ENCODE data around the gene PEAK1. TPM values are rescaled to one million over a fixed set of nuclear protein-coding genes. Genes with fewer than 3 reads are reported as not detected.

PEAK1 gene, protein sequence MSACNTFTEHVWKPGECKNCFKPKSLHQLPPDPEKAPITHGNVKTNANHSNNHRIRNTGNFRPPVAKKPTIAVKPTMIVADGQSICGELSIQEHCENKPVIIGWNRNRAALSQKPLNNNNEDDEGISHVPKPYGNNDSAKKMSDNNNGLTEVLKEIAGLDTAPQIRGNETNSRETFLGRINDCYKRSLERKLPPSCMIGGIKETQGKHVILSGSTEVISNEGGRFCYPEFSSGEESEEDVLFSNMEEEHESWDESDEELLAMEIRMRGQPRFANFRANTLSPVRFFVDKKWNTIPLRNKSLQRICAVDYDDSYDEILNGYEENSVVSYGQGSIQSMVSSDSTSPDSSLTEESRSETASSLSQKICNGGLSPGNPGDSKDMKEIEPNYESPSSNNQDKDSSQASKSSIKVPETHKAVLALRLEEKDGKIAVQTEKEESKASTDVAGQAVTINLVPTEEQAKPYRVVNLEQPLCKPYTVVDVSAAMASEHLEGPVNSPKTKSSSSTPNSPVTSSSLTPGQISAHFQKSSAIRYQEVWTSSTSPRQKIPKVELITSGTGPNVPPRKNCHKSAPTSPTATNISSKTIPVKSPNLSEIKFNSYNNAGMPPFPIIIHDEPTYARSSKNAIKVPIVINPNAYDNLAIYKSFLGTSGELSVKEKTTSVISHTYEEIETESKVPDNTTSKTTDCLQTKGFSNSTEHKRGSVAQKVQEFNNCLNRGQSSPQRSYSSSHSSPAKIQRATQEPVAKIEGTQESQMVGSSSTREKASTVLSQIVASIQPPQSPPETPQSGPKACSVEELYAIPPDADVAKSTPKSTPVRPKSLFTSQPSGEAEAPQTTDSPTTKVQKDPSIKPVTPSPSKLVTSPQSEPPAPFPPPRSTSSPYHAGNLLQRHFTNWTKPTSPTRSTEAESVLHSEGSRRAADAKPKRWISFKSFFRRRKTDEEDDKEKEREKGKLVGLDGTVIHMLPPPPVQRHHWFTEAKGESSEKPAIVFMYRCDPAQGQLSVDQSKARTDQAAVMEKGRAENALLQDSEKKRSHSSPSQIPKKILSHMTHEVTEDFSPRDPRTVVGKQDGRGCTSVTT (N-terminal part only)
- 99.7 TPM for total RNA-seq

DNA sequence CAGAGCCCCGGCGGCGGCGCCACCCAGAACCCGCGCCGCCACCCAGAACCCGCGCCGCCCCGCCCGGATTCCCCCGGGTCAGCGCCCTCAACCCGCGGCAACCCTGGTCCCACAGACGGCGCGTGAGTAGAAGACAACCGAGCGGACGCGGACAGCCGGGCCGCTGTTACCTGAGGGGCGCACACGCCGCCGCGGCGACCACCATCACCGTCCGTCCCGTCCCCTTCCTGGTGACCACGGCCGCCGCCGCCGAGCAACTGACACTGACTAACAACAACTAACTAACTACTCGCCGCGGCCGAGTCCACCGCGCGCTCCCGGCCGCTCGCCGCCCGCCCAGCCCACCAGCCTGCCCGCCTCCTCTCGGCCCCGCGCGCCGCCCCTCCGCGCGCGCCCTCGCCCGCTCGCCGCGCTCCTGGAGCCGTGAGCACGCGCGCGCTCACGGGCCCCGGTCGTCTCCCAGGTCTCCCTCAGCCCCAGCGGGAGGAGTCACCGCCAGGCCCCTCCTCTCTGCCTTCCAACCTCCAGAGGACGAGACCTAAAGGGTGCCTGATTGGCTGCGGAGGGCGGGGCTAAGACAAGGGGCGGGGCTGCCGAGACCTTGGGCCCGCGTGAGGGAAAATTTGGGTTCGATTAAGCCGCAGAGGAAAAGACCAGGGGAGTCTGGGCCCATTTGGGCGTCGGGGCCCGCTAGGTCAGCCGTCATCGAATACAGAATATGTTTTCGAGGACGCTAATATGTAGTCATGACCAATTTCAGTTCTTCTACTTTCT, at the start of gene PEAK1:
Gene PEAK1, minus strand, starts transcription at position 269 of the 774 bp plus-strand sequence. CDS start 238,178 bp downstream, outside the sequence.
- peak; percentile 98 for DNase-seq

GRCh38 chr15:77468896-77469295, 49.0 kb upstream of the PEAK1 start:
- no peak for DNase-seq

DNA sequence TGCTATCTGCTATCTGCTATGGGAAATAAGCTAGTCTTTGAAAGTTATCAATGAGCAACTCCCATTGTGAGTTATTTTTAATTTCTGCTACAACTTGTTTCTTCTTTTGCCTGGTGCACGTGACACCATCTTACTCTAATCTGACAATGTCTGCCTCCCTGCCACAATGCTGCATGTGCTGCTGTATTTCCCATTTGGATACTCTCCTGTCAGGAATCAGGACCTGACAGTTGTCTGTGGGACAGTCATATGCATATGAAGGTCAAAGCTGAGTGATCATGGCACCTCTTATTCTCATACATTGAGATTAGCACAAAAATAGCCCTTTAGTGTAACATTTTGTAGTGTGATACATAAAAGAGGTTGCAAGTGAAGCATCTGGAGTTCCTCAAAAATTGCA, 46.6 kb upstream of the PEAK1 start:
- no peak for DNase-seq

- DNase-seq, result no peak
These were observed 44.4 kb upstream of the PEAK1 start for GRCh38 chr15:77464129-77464865.

DNA sequence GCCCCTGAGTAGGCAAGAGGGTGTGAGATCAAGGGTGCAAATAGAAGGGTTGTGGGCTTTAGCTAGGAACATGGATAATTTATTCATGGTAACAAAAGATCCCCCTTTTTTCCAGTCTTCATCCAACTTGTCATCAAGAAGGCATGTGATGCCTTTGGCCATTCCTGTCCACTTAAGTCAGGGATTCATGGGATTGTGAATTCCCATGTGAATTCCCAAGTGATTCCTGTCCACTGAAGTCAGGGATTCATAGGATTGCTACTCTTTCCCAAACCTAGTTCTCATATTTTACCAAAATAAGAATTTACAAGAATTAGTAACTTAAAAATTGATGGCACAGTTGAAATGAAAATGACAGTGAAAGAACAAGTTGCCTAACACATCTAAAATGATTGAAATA, 41.6 kb upstream of the PEAK1 start:
- DNase-seq, result no peak

GRCh38 chr15:77459031-77459430, 39.1 kb upstream of the PEAK1 start:
- DNase-seq, result no peak

DNA sequence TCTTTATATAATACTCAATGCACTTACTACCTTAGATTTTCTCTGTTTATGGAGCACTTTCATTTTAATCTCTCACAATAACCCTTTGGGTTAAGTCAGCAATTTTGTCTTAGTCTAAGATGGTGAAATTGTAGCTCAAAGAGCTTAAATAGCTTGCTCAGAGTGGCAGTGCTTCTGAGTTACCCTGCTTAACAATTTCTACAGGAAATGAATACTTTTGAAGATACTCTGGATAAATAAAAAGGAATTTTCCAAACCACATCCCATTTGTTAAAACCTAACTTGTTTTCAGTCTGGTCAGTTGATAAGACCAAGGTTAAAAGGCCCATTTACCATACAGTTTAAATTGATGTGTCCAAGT, 38.0 kb upstream of the PEAK1 start:
- DNase-seq, result no peak

- DNase-seq, result no peak
These were observed 37.4 kb upstream of the PEAK1 start for GRCh38 chr15:77457191-77457904.

DNA sequence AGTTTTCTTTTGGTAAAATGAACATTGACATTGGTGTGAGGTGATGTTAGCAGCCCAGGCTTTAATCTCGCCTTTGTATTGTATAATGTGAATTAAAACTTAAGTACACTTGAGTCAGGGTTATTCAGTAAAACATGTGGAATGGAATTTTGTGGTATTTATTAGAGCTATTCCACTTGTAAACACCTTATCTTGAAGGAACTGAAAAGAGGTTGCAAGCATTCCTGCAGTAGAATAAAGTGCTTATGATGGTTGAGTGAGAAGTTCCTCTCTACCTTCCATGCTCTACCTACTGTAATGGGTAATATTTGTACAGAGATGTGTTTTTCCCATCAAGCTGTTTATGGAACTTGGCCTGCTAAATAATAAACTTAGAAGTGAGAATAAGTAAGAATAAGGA, 36.8 kb upstream of the PEAK1 start:
- no peak for DNase-seq

GRCh38 chr15:77455696-77456321, 35.9 kb upstream of the PEAK1 start:
- peak; percentile 83 for DNase-seq

GRCh38 chr15:77454951-77455350, 35.0 kb upstream of the PEAK1 start:
- no peak for DNase-seq

DNA sequence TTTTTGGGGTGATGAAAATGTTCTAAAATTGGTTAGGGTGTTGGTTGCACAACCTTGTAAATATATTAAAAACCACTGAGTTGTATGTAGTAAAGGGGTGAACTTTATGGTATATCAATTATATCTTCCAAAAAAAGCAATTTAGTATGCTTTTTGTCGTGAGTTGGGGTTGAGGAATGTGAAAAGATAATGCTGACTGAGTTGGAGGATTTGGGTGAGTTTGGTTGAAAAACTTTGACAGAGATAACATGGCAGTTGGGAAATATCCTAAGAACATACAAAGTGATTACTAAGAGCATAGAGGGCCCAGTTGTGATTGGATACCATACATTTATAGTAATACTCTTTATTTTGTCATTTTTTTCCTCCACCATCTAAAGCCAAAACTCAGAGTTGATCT, 34.4 kb upstream of the PEAK1 start:
- no peak for DNase-seq

DNA sequence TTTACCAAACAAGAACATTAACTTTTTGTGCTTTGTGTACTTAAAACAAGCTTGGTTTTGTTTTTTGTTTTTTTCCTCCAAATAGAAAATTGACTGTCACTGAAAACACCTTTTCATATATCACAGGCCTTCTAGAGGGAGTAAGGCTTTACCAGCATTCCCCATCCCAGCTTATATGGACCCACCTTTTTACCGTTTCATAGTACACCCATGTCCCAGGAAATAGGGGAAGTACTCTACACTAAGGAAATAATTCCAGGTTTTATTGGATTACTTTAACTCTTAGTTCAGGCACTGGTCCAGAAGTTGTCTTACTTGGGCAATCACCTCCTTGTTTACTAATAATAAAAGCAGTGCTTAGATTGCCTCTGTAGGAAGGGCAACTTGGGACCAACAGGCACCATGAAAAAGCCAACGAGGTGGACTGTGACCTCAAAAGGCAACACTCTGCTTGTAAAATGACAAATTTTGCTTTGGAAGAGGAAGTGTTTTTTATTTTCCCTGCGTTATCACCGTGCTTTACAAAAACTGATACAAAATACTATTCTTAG, 27.0 kb upstream of the PEAK1 start:
- no peak for DNase-seq

GRCh38 chr15:77440378-77440999, 20.6 kb upstream of the PEAK1 start:
- no peak for DNase-seq

DNA sequence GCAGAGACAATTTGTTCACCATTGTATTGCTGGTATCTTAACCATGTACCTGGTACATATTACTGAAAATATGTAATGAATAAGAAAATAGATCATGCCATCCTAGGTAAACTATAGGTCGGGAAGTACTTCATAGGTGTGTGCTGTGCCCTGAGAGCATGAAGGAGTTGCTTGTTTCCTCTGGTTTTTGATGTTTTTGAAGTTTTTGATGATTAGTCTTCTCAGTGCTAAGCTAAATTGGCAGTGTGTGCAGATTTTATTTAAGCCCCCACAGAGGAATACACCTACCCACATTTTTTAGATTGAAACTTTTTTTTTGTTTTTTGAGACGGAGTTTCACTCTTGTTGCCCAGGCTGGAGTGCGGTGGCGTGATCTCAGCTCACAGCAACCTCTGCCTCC, 17.4 kb upstream of the PEAK1 start:
- no peak for DNase-seq

GRCh38 chr15:77436822-77437221, 16.9 kb upstream of the PEAK1 start:
- no peak for DNase-seq

GRCh38 chr15:77430652-77431051, 10.7 kb upstream of the PEAK1 start:
- DNase-seq, result no peak

DNA sequence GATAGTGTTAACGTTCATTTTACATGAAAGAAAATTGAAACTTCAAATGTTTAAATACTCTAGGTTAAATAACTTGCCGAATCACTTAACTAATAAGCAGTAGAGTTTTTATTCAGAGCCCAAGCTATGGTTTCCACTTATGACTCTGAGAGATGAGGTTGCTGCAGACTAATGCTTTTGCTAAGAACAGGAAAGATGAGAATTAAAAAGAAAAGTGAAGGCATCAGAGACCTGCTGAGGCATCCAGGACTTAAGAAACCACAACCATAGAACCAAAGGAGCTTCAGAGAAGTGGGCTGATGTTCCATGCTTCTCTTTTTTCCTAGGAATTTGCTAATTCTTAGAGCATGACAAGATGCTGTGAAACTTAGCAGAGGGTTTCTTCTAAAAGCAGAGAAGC, 10.3 kb upstream of the PEAK1 start:
- no peak for DNase-seq

- DNase-seq, result no peak
These were observed 7.0 kb upstream of the PEAK1 start for GRCh38 chr15:77426871-77427270.

GRCh38 chr15:77426377-77426776, 6.5 kb upstream of the PEAK1 start:
- DNase-seq, result no peak
